Aorta (tissue), 5 donors: ENCODE measurements around the gene MAML2. TPM values are rescaled to one million over a fixed set of nuclear protein-coding genes. Genes with fewer than 3 reads are reported as not detected.

Source experiments
- ATAC-seq: fragments of 200-7000 bp; cut with Tn5 transposase; one replicate; pipeline ENCODE4 v1.9.1; 2022; ENCODE audit warnings: moderate library complexity; ENCODE audit not compliant: low FRiP score
- DNase-seq, 2 donors: peaks; one replicate each; pipeline ENCODE4 v3.0.0-alpha.2; 2020
- H3K27ac ChIP-seq, 2 donors: one replicate each; pipeline ENCODE4 v1.5.1; 2013; ENCODE audit warnings: low read length in 2 of 2, mild to moderate bottlenecking in 2 of 2, moderate library complexity in 2 of 2, control low read depth in 1 of 2, inconsistent platforms in 1 of 2, low read depth in 1 of 2
- H3K27me3 ChIP-seq, 2 donors: one replicate each; pipeline ENCODE4 v1.6.1; 2013; ENCODE audit warnings: control low read depth in 1 of 2, low read length in 1 of 2, mild to moderate bottlenecking in 1 of 2, moderate library complexity in 1 of 2; ENCODE audit not compliant: insufficient read depth in 2 of 2, control insufficient read depth in 1 of 2
- H3K36me3 ChIP-seq, 2 donors: one replicate each; pipeline ENCODE4 v1.6.1; 2013; ENCODE audit warnings: control low read depth in 1 of 2, low read length in 1 of 2, mild to moderate bottlenecking in 1 of 2; ENCODE audit not compliant: insufficient read depth in 2 of 2, control insufficient read depth in 1 of 2
- H3K4me1 ChIP-seq, 2 donors: one replicate each; pipeline ENCODE4 v1.6.1; 2013; ENCODE audit warnings: low read length in 2 of 2, control low read depth in 1 of 2, mild to moderate bottlenecking in 1 of 2, moderate library complexity in 1 of 2; ENCODE audit not compliant: insufficient read depth in 2 of 2, control insufficient read depth in 1 of 2
- H3K4me3 ChIP-seq, 2 donors: one replicate each; pipeline ENCODE4 v1.5.1; 2013; ENCODE audit warnings: low read length in 2 of 2, control low read depth in 1 of 2, mild to moderate bottlenecking in 1 of 2
- H3K9me3 ChIP-seq: one replicate; pipeline ENCODE4 v1.6.1; 2013; ENCODE audit warnings: mild to moderate bottlenecking, low read length; ENCODE audit not compliant: control insufficient read depth
- WGBS, 2 donors: extraction: QIAGEN DNeasy Blood & Tissue Kit; methylation state at CpG; one replicate each; pipeline ENCODE4 v1.1.7; 2013; 5-methylcytosine and 5-hydroxymethylcytosine counted together
- intact Hi-C, 2 donors: fragments of 100-400 bp; cut with DNase I; formaldehyde crosslinking; loops; one replicate each; pipeline versions ENCODE4 v1.14.2 to v1.15.0; 2022
- polyA plus RNA-seq, 2 donors: library from polyadenylated mRNA; stranded (reverse); fragments of 200-250 nt; gene quantifications; one replicate each; pipeline ENCODE4 v1.2.3, GENCODE V29; 2013
- total RNA-seq, 2 donors: library from RNA; stranded (reverse); fragmentation: NEBNext Ultra II Directional; extraction: Animal tissue kit (Norgen Biotek cat#: 25700); gene quantifications; one replicate each; pipeline ENCODE4 v1.2.1, GENCODE V29; 2021
- donor health status: healthy with polysubstance abuse.
- donor health status: Bipolar disorder and iron deficiency.
- donor health status: DM: no; HTN: no; CAD: no.
- donor health status: DM: no; HTN: no; CAD: no.
- donor health status: DM: yes; HTN: yes; CAD: no.

Gene MAML2
- total and polyA plus RNA-seq, 4 donors, result 6.0 to 27.5 (median 14.0) TPM

GRCh38 chr11:96036863-96037262 lies 306.1 kb downstream of the MAML2 start:
- Histone ChIP-seq H3K4me3 (no peak overlapping the region), H3K27me3 (no peaks in the 10 kb centered on the region), H3K9me3 (no peaks in the 10 kb centered on the region), H3K4me1 (no peaks in the 10 kb centered on the region), H3K27ac (no peak overlapping the region), H3K36me3 (no peaks in the 10 kb centered on the region)
- ATAC-seq, result no peak
- no peak for DNase-seq
- WGBS, 2 donors, result 28 to 45% methylated on average over 6 of the region's 6 CpGs
- intact Hi-C loops, result no loop called here

DNA sequence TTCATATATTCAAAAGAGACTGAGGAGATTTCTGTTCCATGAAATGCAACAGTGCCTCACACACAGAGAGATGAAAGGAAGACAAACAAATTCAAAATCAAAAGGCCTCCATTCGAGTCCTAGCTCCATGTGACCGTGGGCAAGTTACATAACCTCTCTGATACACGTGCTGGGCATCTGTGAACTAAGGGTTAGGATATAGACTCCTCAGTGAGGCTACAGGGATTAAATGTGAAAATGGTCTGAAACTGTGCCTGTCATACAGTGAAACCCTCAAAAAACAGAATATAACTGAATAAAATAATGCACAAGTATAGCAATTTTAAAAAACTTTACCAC lies 307.3 kb downstream of the MAML2 start:
- WGBS, 2 donors, result 75 to 82% methylated on average over 3 of the region's 3 CpGs
- intact Hi-C loops, result no loop called here
- no peak overlapping the region for H3K27ac ChIP-seq

GRCh38 chr11:96035031-96035739 lies 307.8 kb downstream of the MAML2 start:
- DNase-seq (no peak), ATAC-seq (no peak)
- Histone ChIP-seq H3K27ac (no peak overlapping the region), H3K27me3 (no peaks in the 10 kb centered on the region), H3K9me3 (no peaks in the 10 kb centered on the region), H3K4me1 (no peaks in the 10 kb centered on the region), H3K36me3 (no peaks in the 10 kb centered on the region), H3K4me3 (no peak overlapping the region)
- intact Hi-C loops, result no loop called here
- 77 to 86% methylated on average over 5 of the region's 5 CpGs for WGBS, 2 donors

More for the DNA sequence above, 307.3 kb downstream of the MAML2 start:
- Histone ChIP-seq H3K27me3 (no peaks in the 10 kb centered on the region), H3K9me3 (no peaks in the 10 kb centered on the region), H3K4me1 (no peaks in the 10 kb centered on the region), H3K36me3 (no peaks in the 10 kb centered on the region), H3K4me3 (no peak overlapping the region)
- ATAC-seq (no peak), DNase-seq (no peak)

DNA sequence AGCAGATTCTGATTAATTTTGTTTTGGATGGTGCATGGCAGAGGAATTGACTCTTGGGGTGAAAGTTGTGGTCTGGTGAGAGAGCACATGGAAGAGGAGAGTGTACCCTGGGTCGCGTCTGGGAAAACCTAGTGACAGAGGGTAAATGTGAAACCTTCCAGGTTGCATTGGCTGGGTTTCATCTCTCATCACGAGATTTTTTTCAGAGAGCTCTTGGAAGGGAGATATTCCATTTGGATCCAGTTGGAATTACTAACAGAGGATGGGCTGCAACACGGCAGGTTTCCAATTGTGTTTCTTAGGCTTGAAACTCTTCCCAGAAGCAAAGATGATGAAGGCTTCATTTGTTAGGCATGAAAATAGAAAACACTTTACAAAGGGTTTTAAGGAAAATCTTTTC lies 309.4 kb downstream of the MAML2 start:
- Histone ChIP-seq H3K4me3 (no peak overlapping the region), H3K4me1 (no peaks in the 10 kb centered on the region), H3K27ac (no peak overlapping the region), H3K9me3 (no peaks in the 10 kb centered on the region), H3K27me3 (no peaks in the 10 kb centered on the region), H3K36me3 (no peaks in the 10 kb centered on the region)
- WGBS, 2 donors, result 82 to 87% methylated on average over 4 of the region's 4 CpGs
- DNase-seq, result no peak
- intact Hi-C loops, result no loop called here
- ATAC-seq, result no peak

- Histone ChIP-seq H3K9me3 (no peaks in the 10 kb centered on the region), H3K4me1 (no peaks in the 10 kb centered on the region), H3K4me3 (no peak overlapping the region), H3K36me3 (no peaks in the 10 kb centered on the region), H3K27me3 (no peaks in the 10 kb centered on the region), H3K27ac (no peak overlapping the region)
- ATAC-seq, result no peak
- intact Hi-C loops, result no loop called here
- no peak for DNase-seq
These were observed 309.9 kb downstream of the MAML2 start for GRCh38 chr11:96033095-96033494.

DNA sequence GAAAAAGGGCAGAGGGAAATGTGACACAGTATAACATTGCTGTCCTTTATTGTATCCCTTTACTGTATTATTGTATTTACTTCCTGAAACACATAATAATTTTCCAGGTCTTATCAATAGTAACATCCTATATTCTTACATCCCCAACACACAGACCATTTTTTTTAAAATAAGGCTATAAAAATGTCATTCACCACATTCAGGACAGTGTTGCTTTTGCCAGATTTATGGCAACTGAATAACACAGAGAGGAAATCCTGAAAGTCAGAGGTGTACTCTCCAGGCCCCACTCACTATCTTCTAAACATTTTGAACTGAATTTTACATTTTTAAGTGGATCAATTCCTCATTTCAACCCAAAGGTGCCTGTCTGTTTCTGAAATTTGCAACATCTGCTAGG lies 314.2 kb downstream of the MAML2 start:
- intact Hi-C loops, result no loop called here
- Histone ChIP-seq H3K27me3 (no peaks in the 10 kb centered on the region), H3K4me1 (no peaks in the 10 kb centered on the region), H3K4me3 (no peak overlapping the region), H3K36me3 (no peaks in the 10 kb centered on the region), H3K27ac (no peak overlapping the region), H3K9me3 (no peaks in the 10 kb centered on the region)
- no peak for ATAC-seq
- DNase-seq, result no peak

GRCh38 chr11:96027021-96027420 lies 316.0 kb downstream of the MAML2 start:
- intact Hi-C loops, result no loop called here
- H3K36me3 ChIP-seq, result no peaks in the 10 kb centered on the region
- H3K4me1 ChIP-seq, result no peaks in the 10 kb centered on the region
- DNase-seq (no peak), ATAC-seq (no peak)
- H3K27ac ChIP-seq, result no peak overlapping the region
- no peak overlapping the region for H3K4me3 ChIP-seq
- H3K27me3 ChIP-seq, result no peaks in the 10 kb centered on the region
- no peaks in the 10 kb centered on the region for H3K9me3 ChIP-seq

- WGBS, 2 donors, result 84 to 90% methylated on average over 2 of the region's 2 CpGs
- no peaks in the 10 kb centered on the region for H3K36me3 ChIP-seq
- intact Hi-C loops, result no loop called here
- no peaks in the 10 kb centered on the region for H3K4me1 ChIP-seq
- ATAC-seq, result no peak
- H3K27ac ChIP-seq, result no peak overlapping the region
- no peaks in the 10 kb centered on the region for H3K27me3 ChIP-seq
- H3K9me3 ChIP-seq, result no peaks in the 10 kb centered on the region
- DNase-seq, result no peak
- H3K4me3 ChIP-seq, result no peak overlapping the region
These were observed 316.7 kb downstream of the MAML2 start for GRCh38 chr11:96026310-96026709.

GRCh38 chr11:96024666-96025065 lies 318.3 kb downstream of the MAML2 start:
- Histone ChIP-seq H3K27ac (no peak overlapping the region), H3K36me3 (no peaks in the 10 kb centered on the region), H3K27me3 (no peaks in the 10 kb centered on the region), H3K4me1 (peaks cover 0 to 3% of the 10 kb centered on the region in 2 donors), H3K4me3 (no peak overlapping the region), H3K9me3 (no peaks in the 10 kb centered on the region)
- 86 to 92% methylated on average over 5 of the region's 5 CpGs for WGBS, 2 donors
- ATAC-seq (no peak), DNase-seq (no peak)
- intact Hi-C loops, result no loop called here
